IPS DF 19.7 (cell line): ENCODE results near the gene RENBP.
"Not testable (repeated sequence)": the region's sequence is repeated elsewhere in the genome, so short reads cannot be mapped to it uniquely, and the experiment has no call there.

Experiments used
- DNase-seq: peaks from one replicate; pipeline ENCODE4 v3.0.0-alpha.2; 2013; ENCODE audit warnings: low read depth, low spot score

RENBP gene

GRCh38 chrX:153944140-153944799 is at the start of gene RENBP:
Gene RENBP, minus strand, starts transcription at chrX:153944643. Its CDS starts 33 bp downstream, at chrX:153944610.
- DNase-seq = no peak

DNA sequence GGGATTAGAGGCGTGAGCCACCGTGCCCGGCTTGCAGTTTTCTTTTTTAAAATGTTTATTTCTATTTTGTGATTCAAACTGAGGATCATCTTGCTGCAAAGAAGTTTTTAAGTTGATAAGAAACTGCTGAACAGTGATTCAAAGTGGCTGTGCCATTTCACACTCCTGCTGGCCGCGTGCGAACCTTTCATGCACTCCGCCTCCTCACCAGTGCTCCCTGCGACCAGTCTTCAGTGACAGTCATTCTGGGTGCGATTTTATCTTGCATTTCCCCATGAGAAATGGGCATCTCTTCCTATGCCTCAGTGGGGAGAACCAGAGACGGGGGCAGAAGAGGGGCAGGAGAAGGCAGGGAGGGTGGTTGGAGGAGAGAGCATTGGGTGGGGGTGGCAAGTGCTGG is 49.5 kb upstream of the RENBP start:
- no peak for DNase-seq

DNA sequence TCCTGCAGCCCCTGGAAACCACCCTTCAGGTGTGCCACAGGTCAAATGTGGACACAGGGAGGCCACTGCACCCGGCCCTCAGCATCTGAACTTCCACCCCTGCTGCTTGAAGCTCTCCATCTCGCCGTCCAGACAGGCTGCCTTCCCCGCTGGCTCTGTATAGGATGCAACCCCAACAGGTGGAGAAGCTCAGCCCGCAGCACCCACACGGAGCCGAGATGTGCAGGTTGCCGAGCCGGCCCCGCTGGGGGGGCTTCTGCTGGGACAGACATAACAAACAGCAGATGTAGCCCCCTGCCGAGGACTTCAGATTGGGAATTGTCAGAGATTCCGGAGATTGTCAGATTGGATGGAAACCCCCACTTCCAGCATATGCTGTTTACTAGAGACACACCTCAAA is 48.6 kb upstream of the RENBP start:
- no peak for DNase-seq

DNA sequence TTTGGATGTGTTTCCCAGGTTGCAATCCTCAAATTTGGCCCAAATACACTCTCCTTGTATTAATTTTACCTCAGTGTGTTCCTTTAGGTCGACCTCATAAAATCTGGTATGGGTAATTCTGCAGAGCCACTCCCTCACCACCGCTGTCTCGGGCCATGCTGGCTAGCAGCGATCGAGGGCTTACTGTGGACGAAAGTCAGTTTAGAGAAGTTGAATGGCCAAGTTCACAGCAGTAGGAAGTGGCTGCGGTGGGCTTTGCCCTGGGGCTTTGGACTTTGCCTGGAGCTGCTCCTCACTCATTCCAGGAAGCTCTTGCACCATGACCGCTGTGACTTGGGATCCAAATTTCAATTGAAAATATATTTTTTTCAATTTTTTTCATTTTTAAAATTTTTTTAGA is 47.7 kb upstream of the RENBP start:
- no peak for DNase-seq

GRCh38 chrX:153991013-153991580 is 46.7 kb upstream of the RENBP start:
- DNase-seq = no peak

GRCh38 chrX:153989973-153990655 is 45.7 kb upstream of the RENBP start:
- DNase-seq = no peak

GRCh38 chrX:153988493-153988892 is 44.0 kb upstream of the RENBP start:
- DNase-seq = no peak

DNA sequence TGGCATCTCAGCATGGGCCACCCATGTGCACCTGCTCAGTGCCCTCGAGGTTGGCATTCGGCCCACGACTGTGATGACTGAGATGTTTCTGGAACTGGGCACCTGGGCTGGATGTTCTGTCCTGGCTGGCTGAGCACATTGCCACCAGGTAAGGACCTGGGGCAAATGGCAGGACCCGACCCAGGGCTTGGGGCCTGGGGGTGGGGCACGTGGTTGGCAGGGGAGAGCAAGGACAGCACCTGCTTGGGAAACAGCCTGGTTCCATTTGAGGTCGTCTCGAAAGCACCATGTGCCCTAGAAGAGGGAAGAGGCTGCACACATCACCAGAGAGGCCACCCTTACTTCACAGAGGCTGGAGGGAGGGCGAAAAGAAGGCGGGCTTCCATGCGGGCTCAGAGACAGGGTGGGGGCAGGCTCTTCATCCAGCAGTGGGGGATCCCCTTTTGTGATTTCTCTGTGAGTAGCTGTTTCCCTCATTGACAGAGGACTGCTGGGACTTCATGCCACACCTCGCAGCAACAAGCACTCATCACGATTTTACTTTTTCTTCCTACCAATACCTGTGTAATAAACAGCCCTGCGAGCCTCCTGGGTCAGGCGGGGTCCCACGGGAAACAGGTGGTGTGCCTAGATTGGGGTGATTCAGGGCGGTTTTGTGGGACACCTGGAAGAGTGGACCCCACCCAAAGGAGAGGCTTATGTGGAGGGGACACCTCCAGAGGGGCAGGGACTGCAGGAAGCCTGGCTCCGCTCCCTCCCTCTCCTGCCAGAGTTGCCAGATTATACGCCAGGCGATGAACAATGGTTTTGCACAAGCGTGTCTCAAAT is 40.1 kb upstream of the RENBP start:
- no peak for DNase-seq

GRCh38 chrX:153983321-153983801 is 38.9 kb upstream of the RENBP start:
- DNase-seq = no peak

- no peak for DNase-seq
Measured at GRCh38 chrX:153981771-153982533, 37.5 kb upstream of the RENBP start.

DNA sequence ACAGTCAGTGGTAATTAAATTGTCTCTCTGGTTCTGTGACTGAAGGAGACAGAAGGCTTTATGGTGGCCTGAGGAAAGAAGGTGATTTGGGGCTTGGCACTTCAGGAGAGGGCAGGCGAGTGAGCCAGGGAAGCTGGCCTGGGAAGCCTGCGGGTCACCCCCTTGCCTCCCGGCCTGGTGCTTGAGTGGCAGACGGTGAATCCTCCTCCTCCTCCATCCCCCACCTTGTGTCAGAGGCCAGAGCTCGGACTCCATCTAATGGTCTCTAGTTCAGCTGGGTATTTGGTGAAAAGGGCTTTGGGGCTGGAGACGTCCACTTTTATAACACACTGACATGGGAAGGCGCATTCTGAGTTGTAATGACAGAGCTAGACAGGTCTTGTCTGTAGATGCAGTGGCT is 36.8 kb upstream of the RENBP start:
- no peak for DNase-seq

DNA sequence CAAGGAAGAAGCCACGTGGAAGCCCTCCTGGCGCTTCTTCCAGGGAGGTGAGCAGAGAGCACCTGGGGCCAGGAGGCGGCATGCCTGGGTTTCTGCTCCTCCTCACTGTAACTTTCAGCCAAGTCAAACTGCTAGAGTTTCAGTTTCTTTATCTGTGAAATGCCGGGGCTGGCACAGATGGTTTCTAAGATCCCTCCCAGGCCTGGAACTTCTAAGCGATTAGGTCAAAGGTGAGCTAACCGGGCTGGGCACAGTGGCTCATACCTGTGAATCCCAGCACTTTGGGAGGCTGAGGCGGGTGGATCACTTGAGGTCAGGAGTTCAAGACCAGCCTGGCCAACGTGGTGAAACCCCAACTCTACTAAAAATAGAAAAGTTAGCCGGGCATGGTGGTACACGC is 36.0 kb upstream of the RENBP start:
- DNase-seq = not testable (repeated sequence)

DNA sequence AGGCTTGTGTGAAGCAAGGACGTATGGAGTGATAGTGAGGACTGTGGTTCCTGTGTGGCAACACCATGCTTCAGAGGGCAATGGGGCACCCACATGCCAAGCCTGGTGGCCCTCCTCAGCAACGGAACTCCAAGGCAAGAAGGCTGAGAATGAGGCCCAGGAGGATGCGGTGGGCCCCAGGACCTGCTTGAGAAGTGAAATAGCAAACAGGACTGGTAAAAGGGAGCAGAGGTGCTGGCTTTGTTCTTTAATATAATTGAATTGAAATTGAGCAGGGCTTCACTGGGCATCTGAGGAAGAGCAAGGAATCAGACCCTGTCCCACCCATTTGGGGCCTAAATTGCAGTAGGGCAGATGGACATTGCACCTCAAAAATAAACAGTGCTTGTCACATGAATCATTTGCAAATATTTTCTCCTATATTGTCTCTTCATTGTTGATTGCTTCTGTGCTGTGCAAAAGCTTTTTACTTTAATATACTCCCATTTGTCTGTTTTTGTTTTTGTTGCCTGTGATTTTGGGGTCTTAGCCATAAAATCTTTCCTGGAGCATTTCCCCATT is 30.4 kb upstream of the RENBP start:
- no peak for DNase-seq

- DNase-seq = no peak
Measured at GRCh38 chrX:153974003-153974725, 29.7 kb upstream of the RENBP start.

DNA sequence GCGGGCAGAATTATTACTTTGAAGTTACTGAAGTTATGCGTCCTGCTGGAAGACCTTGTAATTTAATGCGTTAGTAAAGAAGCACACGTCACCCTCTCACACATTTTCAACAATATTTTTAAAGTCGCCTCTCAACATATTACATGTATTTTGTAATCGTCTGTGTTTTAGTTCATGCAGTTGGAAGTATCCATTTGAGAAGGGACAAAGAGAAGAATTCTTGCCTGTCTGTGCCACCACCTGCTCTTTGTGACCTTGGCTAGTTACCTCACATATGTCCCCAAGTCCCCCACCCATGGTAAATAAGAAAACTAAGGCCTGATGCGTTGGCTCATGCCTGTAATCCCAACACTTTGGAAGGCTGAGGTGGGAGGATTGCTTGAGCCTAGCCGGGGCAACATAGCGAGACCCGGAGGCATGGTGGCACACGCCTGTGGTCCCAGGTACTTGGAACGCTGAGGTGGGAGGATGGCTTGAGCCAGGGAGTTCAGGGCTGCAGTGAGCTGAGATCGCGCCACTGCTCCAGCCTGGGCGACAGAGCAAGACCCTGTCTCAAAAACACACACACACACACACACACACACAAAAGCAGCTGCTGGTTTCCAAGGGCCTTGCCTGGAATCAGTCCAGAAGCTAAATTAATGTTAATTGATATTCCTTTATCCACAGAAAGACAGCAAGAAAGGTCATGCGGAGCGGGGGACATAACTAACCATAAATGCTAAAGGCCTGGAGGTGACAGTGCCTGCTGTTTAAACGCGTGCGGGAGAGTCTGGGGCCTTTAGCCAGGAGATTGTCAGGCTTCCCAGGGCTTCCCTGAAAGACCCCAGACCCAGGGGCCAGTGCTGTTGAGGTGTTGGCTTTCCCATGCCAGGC is 28.9 kb upstream of the RENBP start:
- DNase-seq = no peak

DNA sequence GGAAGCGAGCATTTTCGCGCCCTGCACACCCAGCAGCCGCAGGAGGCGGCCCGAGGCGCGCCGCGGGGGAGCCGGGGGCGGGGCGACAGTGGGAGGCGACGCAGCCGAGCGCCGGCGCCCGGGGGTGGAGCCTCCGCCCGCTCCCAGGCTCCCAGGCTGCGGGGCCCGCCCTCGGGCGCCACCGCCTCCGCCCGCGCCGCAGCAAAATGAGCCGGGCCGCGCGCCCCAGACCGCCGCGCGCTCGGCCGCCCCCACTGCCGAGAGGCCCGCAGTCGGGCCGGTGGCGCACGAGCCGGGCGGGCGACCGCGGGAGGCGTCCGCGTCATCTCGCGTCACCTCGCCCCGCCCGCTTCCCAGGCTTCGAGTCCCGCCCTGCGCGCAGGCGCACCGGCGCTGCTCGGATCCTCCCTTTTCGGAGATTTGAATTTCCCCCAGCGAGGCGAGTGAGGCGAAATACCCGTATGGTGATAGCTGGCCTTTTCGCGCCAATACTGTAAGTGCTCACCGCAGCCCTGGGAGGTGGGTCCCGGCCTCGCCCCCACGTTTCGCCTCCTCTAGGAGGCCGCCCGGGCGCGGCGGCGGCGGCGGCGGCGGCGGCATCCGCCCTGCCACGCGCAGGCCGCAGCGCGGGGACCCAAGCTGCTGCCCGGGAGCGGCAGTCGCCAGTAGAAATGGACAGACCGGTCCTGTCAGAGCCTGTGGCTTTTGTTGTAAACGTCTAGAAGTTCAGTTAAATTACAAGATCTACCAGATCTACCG is 28.1 kb upstream of the RENBP start, which contains the start of gene TMEM187:
TSS of gene TMEM187 (plus strand) at position 387 of the 759 bp plus-strand sequence. CDS start 9,309 bp downstream, outside the sequence.
- DNase-seq = no peak

GRCh38 chrX:153971450-153972367 is 27.3 kb upstream of the RENBP start, which contains the start of gene HCFC1:
Gene HCFC1, minus strand, starts transcription at chrX:153971818. Its CDS starts 978 bp downstream, at chrX:153970840.
- no peak for DNase-seq
